HG03342 (cell line): Measurements from ENCODE around the gene KCNQ1.

Experiments used
- ATAC-seq: cut with Tn5 transposase; IDR thresholded peaks from one replicate; pipeline ENCODE4 v1.9.1; 2021; ENCODE audit warnings: mild to moderate bottlenecking, moderate library complexity; ENCODE audit not compliant: unreplicated experiment

The KCNQ1 gene

DNA sequence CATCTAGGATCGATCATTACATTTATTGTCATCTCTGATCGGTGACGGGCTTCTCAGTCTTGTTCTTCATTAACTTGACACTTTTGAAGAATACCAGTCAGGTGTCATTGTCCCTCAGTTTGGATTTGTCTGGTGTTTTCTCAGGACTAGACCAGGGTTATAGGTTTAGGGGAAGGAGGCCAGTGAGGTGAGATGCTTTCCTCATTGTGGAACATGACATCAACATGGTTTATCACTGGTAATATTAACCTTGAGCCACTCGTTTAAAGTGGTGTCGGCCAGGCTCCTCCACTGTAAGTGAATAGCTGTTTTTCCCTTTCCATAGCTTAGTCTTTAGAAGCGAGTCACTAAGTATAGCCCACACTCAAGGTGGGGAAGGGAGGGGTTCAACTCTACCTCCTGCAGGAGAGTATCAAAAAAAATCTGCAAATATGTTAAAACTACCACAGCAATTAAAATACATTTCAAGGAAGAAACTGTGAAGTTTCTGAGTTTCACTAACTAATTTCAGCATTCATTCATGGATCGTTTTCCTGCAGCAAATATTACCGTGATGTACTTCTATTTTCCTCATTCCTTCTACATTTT lies 213.0 kb downstream of the KCNQ1 start:
- ATAC-seq = no peak

DNA sequence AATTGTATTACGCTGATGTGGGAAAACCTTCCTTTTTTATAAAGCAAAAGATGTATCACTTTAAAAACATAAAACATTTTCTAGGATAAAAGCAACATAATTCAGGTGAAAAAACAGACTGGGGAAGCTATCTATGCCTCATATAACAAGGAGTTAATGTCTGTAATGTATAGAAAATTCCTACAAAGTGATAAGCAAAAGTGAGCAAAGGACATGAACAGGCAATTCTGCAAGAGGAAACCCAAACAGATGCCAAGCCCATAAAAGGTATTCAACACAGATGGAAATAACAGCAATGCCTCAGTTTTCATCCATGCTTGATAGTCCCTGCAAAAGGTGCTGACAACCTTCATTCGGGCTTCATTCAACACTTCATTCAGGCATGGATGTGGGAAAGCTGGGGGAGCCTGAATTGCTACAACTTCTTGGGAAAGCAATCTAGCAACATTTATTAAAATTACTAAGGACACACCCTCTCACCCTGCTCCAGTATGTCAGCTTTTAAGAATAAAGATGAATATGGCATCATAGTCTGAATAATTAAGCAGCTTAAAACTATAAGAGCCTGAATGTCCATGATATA lies 215.6 kb downstream of the KCNQ1 start:
- ATAC-seq = no peak

DNA sequence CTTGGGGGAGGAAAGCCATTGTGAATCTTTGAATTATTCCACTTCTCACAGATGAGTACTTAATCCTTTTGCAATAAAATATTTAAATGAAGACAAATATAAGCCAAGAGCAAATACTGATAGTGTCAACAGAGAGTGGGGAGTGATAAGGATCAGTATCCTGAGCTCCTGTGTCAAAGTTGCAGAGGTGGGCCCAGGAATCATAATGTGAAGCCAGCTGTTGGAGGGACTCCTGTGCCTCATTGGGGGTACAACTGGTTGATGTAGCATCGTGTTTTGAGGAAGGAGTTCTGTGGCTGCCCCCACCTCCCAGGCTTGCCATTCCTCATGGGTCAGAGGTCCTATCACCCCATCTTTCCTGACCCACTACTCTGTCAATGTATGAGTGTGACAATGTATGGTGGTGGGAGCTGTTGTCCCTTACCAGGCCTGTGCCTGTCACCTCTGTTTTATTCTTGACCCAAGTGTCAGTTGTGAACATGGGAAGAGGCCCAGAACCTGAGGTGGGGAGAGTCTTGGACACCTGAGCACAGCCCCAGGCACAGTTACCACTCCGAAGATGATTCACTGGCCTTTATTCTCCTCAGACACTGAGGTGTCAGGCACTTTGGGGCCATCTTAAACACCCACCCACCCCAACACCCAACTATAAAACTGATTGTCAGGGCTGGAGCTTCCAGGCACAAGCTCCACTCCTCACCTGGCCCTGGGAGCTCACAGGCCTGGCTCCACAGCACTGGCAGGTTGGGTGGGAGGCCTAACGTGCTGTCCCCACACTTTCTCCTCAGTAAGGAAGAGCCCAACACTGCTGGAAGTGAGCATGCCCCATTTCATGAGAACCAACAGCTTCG lies 216.6 kb downstream of the KCNQ1 start:
- ATAC-seq = no peak

DNA sequence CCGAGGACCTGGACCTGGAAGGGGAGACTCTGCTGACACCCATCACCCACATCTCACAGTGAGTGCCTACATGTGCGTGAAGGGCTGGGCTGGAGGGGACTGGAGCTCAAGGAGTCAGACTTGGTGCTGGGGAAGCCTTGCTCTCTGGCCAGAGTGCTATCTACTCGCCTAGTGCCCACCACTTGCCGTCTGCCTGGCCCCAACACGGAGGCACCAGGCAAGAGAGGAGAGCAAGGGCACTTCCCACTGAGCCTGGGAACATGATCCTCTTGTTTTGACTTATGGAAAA lies 217.2 kb downstream of the KCNQ1 start:
- no peak for ATAC-seq

DNA sequence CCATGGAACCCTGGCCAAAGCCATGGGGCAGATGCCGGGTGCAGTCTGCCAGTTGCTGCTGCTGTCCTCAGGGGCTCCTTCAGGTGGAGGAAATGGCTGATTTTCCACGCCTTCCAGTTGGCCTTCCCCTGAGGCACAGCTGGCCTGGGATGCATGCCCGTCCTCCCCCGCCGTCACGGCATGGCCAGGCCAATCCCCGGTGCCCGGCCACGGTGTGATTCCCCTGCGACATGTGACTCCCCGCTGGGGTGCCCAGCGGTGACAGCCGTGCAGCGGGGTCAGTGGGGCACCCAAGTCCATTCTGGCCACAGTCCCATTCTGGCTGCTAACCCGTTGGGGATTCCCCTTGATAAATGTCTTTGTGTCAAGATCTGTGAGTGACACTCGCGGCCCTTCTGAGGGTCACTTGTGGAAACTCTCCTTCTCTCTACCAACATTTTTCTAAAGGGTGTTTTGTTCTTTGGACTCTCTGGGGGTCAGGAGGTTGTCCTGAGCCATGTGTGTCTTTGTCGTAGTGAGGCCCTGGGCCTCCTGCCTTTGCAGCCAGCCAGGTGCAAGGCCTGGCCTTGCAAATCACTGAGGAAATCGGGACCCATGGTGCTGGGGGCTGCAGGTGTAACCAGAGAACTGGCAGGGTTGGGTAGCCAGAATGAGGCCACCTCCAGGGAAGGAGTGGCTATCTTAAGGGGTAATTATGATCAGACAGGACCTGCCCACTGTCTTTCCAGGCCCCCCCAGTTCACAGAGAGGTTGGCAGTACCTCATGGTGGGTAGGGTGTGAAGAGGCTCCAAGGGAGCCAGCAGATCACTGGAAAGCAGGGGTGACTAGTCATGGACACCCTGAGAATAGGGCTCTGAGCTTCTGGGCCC lies 217.9 kb downstream of the KCNQ1 start:
- ATAC-seq = no peak

DNA sequence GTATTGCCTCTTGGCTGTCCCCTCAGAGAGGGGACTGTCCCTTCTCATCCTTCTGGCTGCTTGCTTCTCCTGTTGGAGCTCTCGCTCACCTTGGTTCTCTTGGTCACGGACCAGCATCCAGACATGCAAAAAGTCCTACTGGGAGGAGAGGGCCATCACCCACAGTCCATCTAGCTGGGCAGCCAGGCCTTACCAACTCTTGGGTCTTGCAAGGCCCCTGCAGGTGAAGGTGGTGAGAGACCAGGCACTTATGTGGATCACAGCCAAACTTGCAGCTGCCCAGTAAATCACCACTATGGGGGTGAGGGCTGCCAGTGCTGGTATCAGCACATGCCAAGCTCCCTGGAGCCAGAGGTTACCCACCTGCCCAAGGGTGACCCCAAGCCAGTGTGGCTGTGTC lies 218.7 kb downstream of the KCNQ1 start:
- ATAC-seq = no peak

DNA sequence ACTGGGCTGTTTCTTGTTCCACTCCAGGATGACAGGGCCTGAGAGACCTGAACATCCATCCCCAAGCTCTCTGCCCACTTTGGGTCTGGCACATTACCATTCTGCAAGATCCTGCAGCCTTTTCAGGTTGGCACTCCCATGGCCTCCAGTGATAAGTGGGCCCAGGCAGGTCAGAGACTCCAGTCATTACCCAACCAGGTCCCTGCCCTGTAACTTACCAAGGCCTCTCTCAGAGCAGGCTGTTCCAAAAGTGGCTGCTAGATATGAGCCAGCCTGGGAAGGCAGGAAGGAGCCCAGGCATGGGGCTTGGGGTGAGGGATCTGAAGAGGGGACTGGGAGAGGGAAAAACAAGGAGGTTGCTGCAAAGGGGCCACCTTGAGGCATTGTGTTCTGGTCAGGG lies 219.1 kb downstream of the KCNQ1 start:
- ATAC-seq = no peak

DNA sequence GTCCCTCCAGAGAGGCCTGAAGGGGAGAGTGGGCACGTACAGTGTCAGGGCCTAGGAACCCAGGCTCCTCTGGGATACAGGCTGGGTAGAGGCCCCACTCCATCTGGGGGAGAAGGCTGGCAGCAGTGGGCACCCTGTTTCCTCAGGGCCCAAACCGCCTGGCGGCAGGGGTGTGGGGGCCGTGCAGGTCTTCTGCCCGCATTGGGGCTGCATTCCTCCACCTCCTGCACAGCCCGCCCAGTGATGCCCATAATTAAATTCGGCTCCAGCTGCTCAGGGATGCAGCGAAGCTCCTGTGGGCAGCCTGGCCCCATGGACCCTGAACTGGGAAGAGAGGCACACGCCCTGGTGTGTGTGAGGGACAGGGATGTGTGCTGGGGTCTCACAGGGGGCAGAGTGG lies 219.6 kb downstream of the KCNQ1 start:
- no peak for ATAC-seq

DNA sequence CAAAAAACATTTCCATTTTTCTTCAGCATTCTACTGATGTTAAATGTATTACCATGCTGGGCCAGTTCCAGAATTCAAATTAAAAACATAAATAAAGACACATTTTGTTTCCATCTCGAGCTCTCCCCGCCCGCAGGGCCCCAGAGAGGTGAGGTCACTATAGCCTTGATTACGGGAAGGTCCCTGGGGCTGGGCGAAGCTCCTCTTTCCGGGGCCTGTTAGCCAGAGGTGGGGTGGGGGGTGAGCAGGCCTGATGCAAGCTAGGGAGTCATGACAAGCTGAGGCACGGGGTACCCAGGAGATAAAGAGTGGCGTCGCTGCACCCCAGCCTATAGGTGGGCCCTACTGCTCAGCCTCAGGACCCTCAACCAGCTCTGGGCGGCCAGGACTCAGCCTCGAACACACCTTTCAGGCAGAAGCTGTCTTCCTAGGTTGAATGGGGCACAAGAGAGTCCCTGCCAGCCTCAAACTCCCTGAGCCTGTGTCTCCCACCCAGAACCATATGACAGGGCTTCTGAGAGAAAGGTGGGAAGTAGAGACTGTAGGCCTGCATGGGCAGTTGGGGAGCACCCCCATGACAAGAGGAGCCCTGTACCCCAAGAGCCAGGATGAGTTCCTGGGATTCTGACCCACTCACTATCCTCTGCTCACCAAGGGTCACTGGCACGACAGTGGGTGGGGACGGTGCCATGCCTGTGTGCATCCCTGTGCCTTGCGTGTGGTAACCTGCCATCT lies 220.2 kb downstream of the KCNQ1 start:
- ATAC-seq = no peak

DNA sequence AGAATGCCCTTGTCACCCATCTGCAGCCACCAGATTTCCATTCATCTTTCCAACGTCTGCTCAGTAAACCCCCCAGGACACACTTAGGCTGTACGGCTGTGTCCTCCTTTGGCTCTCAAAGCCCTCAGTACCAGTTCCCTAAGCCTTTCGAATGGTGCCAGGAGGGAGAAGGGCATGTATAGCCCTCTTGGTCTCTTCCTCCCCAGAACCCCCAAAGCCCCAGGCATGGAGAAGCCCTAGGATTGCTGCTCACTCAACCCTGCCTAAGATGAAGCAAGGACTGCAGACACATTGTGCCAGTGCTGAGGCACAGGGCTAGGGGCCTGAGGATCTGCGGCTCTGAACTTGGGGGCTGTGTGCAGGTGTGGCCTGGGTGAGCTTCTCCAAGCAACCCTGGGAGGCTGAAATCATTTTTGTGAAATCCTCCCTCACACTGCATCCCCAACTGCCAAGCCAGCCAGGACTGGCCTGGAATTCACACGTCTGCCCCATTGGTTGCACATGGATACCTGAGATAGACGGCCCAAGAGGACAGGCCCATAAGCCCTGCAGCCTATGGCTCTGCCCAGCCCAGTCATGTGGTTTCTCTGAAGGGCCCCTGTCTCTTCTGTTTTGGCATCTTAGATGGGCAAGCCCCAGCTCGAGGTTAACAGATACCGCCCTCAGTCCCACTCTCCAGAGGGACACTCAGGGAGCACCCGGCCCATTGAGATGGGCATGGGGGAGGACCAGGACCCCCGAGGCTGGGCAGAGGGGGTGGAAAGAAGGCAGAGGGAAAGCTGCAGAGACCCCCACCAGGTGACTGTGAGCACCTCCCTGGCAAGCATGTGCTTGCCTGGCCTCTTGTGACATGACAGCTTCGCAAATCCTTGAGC lies 221.0 kb downstream of the KCNQ1 start:
- no peak for ATAC-seq

DNA sequence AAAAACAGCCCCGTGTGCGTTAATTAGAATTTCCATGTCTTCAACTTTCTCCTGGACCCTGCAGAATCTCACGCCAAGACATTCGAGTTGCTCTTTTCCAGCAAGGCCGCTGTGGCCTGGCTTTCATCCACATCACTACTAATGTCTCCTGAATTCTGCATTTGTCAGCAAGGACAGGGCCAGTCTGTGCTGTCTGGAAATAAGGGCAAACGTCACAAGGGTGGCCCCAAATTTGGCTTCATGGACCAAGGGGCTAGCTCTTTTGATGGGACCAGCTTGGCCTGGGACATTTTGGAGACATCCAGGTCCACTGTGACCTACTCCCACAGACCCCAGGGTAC lies 221.6 kb downstream of the KCNQ1 start:
- ATAC-seq = no peak

DNA sequence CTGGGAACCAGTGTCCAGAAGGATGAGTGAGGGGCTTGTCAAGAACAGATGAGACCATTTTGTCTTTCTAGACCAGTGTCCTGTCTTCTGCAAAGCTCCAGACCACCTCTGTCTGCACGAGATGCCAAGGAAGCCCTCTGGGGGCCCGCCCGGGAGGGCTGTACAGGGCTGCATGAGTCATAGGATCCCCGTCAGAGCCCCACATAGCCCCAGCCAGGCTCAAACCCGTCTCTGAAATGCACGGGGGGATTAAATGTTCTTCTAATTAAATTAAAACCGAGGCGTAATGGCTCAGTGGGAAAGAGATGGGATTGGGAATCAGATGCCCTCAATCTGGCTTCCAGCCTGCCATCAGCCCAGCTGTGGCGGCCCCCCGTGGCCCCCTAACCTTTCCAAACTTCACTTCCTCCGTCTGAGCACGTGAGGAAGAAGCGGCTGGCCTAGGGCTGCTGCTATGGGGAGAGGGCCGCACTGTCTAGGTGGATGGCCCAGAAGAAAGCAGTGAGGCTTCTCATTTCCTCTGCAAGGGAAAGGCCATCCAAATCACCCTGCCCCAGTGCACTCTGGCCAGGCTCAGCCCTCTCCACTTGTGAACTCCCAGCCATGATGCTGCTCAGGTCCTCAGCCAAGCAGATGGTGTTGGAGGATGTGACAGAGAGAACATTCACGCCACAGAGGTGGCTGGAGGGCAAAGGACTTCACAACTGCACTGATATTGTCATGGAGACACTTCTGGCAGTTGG lies 222.2 kb downstream of the KCNQ1 start:
- no peak for ATAC-seq

DNA sequence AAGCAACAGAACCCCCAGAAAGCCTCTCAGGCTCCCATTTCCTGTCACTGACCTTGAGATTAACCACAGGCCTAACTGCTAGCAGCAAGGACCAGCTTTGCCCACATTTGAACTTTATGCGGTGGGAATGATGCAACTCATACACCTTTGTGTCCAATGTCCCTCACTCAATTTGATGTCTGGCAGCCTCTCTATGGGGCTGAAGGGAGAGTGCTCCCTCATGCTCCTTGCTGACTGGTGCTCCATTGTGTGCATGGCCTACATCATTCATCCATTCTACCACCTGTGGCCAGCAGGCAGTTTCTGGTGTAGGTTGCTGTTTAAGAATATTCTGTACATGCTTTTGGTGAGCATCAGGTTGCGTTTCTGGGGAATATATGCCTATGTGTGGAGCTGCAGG lies 223.1 kb downstream of the KCNQ1 start:
- ATAC-seq = no peak

DNA sequence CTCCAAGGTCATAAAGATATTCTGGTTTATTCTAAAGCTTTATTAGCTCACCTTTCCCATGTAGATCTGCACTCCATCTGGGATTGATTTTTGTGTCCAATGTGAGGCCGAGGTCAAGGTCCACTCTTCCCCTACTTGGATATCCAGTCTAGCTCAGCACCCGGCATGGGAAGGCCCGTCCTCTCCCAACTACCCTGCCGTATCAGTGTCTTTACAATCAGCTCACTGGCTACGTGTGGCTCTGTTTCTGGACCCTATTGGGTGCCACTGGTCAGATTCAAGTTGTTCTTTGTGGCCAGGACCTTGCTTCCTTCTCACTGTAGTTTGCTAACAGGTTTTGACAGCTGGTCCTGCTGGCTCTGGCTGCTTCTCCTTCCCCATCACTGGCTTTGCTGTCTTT lies 224.1 kb downstream of the KCNQ1 start:
- ATAC-seq = no peak

DNA sequence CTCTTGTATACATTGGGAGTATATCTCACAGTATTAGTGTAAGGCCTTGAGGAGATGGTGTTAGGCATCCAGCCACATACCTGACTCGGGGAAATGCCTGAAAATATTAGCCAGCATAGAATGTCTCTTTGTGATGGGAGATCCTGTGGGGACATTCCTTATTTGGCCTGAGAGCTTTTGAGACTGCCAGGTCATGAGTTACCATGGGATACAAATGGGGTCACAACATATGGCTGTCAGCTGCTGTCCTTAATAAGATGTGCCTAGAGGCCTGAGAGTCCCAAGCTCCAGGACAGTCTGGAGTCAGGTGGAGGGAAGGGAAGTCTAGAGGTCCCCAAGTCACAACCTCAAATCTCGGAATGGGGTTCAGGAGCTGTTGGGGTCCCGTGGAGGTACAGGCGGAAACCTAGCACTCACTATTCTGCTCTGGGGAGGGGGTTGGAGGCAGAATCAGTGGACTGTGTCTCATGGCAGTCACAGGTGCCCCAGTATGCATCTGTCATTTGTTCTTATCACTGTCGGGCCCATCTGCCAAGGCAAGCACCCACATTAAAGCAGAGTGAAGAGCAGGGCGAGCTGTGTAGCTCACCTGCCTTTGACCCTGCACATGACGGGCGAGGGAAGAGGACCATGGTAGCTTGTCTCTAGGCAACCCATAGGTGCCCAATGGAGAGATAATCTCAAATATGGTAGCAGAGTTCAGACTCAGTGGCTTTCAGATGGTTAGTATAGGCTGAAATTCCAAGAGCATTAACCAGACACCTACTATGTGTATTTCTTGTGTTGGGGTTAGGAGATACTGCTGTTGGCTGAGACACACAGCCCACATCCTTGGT lies 225.0 kb downstream of the KCNQ1 start:
- no peak for ATAC-seq

DNA sequence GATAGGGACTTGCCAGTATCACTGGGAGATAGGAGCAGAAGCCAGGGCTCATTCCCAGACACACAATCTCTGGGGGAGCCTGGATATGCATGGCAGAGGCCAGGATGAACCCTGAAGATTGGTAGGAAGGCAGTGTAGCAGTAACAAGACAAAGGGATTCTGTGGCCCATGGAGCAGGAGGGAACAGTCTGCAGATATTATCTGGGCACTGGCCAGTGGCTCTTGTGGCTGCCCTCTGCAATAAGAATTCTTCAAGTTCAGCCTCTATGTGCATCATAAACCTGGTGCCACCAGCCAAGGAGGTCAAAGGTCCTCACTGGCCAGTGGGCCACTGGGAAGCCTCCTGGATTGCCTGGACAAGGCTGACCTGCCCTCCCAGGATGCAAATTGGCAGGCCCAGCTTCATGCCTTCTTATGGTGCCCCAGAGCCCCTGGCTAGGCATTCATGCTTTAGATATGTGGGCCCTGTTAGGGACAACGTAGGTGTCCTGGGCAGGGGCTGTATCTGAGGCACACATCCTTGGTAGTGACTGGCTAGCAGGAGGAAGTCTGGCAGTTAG lies 225.8 kb downstream of the KCNQ1 start:
- no peak for ATAC-seq

DNA sequence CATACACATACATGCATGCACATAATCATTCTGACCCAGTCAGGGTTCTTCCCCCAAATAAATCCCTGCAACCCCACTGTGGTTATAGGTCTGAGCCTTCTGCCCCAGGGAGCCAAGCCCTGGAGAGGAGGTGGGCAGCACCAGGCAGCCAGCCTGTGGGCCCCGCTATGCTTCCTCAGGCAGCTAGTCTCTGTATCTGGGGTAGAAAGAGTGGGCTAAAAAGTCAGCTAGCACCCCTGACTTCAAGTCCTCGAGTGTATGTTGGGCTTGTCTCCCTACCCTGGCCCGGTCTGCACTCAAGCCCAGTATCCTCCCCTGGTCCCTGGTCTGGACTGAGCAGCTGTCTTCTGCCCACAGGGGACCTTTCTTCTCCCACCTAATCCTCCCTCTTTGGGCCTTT lies 226.9 kb downstream of the KCNQ1 start:
- ATAC-seq = no peak

DNA sequence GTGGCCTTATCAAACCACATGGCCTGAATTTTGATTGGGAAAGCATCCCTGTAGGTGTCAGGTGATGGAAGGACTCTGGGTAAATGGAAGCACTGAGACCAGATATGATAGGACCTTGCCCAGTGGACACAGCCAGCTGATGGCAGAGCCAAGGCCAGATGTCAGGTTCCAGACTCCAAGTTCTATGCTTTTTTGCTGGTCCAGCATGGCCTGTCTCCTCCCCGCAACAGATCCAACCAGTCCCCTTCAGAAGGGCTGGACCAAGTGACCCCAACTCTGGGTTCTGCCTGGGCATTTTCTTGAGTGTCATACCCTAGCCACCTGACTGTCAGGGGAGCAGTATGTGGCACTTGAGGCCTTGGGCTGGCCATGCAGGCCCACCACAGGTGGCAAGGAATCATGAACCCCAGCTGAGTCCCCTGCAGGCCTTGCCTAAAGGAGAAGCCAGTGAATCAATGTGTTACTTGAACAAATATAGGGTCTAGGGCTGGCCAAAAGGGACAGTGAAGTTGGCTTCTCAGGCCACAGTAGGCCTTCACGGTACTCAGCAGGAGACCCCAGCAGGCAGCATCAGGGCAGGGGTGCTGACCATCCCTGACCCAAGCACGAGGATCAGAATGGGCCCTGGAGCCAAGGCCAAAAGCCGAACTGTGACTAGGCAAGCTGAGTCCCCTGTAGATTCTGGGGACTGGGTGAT lies 227.9 kb downstream of the KCNQ1 start:
- no peak for ATAC-seq
